HCT116 (cell line): ENCODE results near the gene KCTD10. TPM values are rescaled to one million over a fixed set of nuclear protein-coding genes. Genes with fewer than 3 reads are reported as not detected.

ENCODE experiments used
- ATAC-seq: fragments of 200-7000 bp; cut with Tn5 transposase; 2 replicates; pipeline ENCODE4 v1.9.1; 2020; ENCODE audit warnings: mild to moderate bottlenecking, moderate library complexity
- BruUV-seq: library from RNA; stranded (reverse); fragments of 400-500 nt; replicated peaks from 2 replicates; lab custom pipeline; 2021; lab: Mats Ljungman, UMichigan
- CTCF ChIA-PET: fragments of 300-600 bp; sonication (Branson Sonifier 250); formaldehyde crosslinking; loops from one replicate; lab custom pipeline; 2021; ENCODE audit warnings: antibody characterized with exemption; lab: Charles Lee
- POLR2A ChIA-PET: fragments of 300-600, 350-600 bp; sonication (Branson Sonifier 250); formaldehyde crosslinking; loops from one replicate; lab custom pipeline; 2021; ENCODE audit warnings: antibody characterized with exemption; lab: Charles Lee
- RAD21 ChIA-PET, 2 experiments: fragments of 300-600 bp; sonication (Branson Sonifier 250); formaldehyde crosslinking; loops; one replicate each; lab custom pipeline; 2023; ENCODE audit warnings: low total read pairs in 2 of 2; ENCODE audit not compliant: uncharacterized antibody in 2 of 2, unreplicated experiment in 2 of 2, low non-redundant PET in 1 of 2; lab: Charles Lee
- DNase-seq: peaks from one replicate; pipeline ENCODE4 v3.0.0-alpha.2; 2010; ENCODE audit warnings: low read depth, low spot score
- H2AFZ ChIP-seq: fragments of 200-600 bp; shearing (Covaris generic), sonication (generic); 2 replicates; pipeline ENCODE4 v1.6.1; 2017; ENCODE audit warnings: low read depth, mixed run types, mixed read lengths, antibody characterized with exemption, low read length; ENCODE audit not compliant: poor library complexity, severe bottlenecking
- H3K27ac ChIP-seq: 2 replicates; pipeline ENCODE4 v1.5.1; 2012; ENCODE audit warnings: low read depth, low read length
- H3K27me3 ChIP-seq: fragments of 200-600 bp; sonication (generic); 2 replicates; pipeline ENCODE4 v1.6.1; 2016; ENCODE audit warnings: mixed run types, low read length, mixed read lengths; ENCODE audit not compliant: insufficient read depth
- H3K36me3 ChIP-seq, 2 experiments: fragments of 200-500 bp in 1 of 2; fragments of 200-600 bp in 1 of 2; sonication (Bioruptor generic) in 1 of 2; sonication (generic) in 1 of 2; 2 replicates each; pipeline versions ENCODE4 v1.5.1 to v1.6.1; 2014 to 2016; ENCODE audit warnings: low read length in 2 of 2, inconsistent platforms in 1 of 2, mixed read lengths in 1 of 2, mixed run types in 1 of 2; ENCODE audit not compliant: insufficient read depth in 2 of 2, control insufficient read depth in 1 of 2
- H3K4me1 ChIP-seq, 2 experiments: fragments of 200-600 bp in 1 of 2; sonication (generic) in 1 of 2; 2 replicates each; pipeline versions ENCODE4 v1.5.1 to v1.6.1; 2012 to 2017; ENCODE audit warnings: low read length in 2 of 2, inconsistent platforms in 1 of 2, mild to moderate bottlenecking in 1 of 2, mixed read lengths in 1 of 2, mixed run types in 1 of 2, moderate library complexity in 1 of 2; ENCODE audit not compliant: insufficient read depth in 2 of 2, control insufficient read depth in 1 of 2
- H3K4me2 ChIP-seq: fragments of 200-600 bp; sonication (generic); 2 replicates; pipeline ENCODE4 v1.6.1; 2017; ENCODE audit warnings: mixed run types, low read length, mixed read lengths
- H3K4me3 ChIP-seq, 2 experiments: fragments of 200-600 bp in 1 of 2; sonication (generic) in 1 of 2; replicated peaks in 1 of 2; 2 replicates each; pipeline ENCODE4 v1.5.1; 2011 to 2016; ENCODE audit warnings: low read length in 2 of 2, control low read depth in 1 of 2, low read depth in 1 of 2, mild to moderate bottlenecking in 1 of 2, mixed read lengths in 1 of 2, mixed run types in 1 of 2
- H3K79me2 ChIP-seq: fragments of 200-600 bp; sonication (generic); 2 replicates; pipeline ENCODE4 v1.6.1; 2017; ENCODE audit warnings: mild to moderate bottlenecking, mixed run types, low read length, moderate library complexity, mixed read lengths; ENCODE audit not compliant: insufficient read depth
- H3K9ac ChIP-seq: fragments of 200-600 bp; sonication (generic); 2 replicates; pipeline ENCODE4 v1.6.1; 2016; ENCODE audit warnings: low read length, mixed read lengths
- H3K9me2 ChIP-seq: fragments of 200-600 bp; sonication (generic), shearing (Covaris generic); 2 replicates; pipeline ENCODE4 v1.6.1; 2017; ENCODE audit warnings: mixed run types, mild to moderate bottlenecking, moderate library complexity; ENCODE audit not compliant: insufficient read depth
- H3K9me3 ChIP-seq, 2 experiments: fragments of 200-500 bp in 1 of 2; fragments of 200-600 bp in 1 of 2; sonication (Bioruptor generic) in 1 of 2; sonication (generic) in 1 of 2; 2 replicates each; pipeline ENCODE4 v1.6.1; 2014 to 2017; ENCODE audit warnings: low read length in 2 of 2, mixed read lengths in 2 of 2, inconsistent platforms in 1 of 2, low read depth in 1 of 2, mild to moderate bottlenecking in 1 of 2, mixed run types in 1 of 2, moderate library complexity in 1 of 2; ENCODE audit not compliant: control insufficient read depth in 1 of 2, insufficient read depth in 1 of 2
- H4K20me1 ChIP-seq: fragments of 200-600 bp; sonication (generic), shearing (Covaris generic); 2 replicates; pipeline ENCODE4 v1.6.1; 2017; ENCODE audit warnings: mixed run types, mild to moderate bottlenecking, moderate library complexity; ENCODE audit not compliant: insufficient read depth
- CBX3 ChIP-seq: IDR thresholded peaks from 2 replicates; pipeline ENCODE4 v1.6.1; 2012; ENCODE audit warnings: low read depth
- EGR1 ChIP-seq: IDR thresholded peaks from 2 replicates; pipeline ENCODE4 v1.6.1; 2012; ENCODE audit warnings: low read depth
- EZH2phosphoT487 ChIP-seq: fragments of 200-600 bp; IDR thresholded peaks from 2 replicates; pipeline ENCODE4 v1.6.1; 2018; ENCODE audit warnings: antibody characterized with exemption, borderline replicate concordance
- POLR2A ChIP-seq: IDR thresholded peaks from 2 replicates; pipeline ENCODE4 v1.7.0; 2011; ENCODE audit warnings: borderline replicate concordance; ENCODE audit not compliant: insufficient read depth, insufficient read length; ENCODE audit errors: extremely low read depth
- POLR2AphosphoS5 ChIP-seq: IDR thresholded peaks from 2 replicates; pipeline ENCODE4 v1.6.1; 2011; ENCODE audit warnings: mild to moderate bottlenecking, low read depth, low read length, moderate library complexity
- SRF ChIP-seq: IDR thresholded peaks from 2 replicates; pipeline ENCODE4 v1.6.1; 2012; ENCODE audit warnings: low read depth
- TCF7L2 ChIP-seq: IDR thresholded peaks from 2 replicates; pipeline ENCODE4 v1.7.0; 2011; ENCODE audit warnings: borderline replicate concordance, inconsistent platforms; ENCODE audit not compliant: insufficient read depth, insufficient read length; ENCODE audit errors: extremely low read depth
- YY1 ChIP-seq: IDR thresholded peaks from 2 replicates; pipeline ENCODE4 v1.6.1; 2011; ENCODE audit warnings: low read length, low read depth, moderate library complexity, mild to moderate bottlenecking; ENCODE audit not compliant: insufficient replicate concordance; ENCODE audit errors: extremely low read depth
- ZFX ChIP-seq: fragments of 450-650 bp; IDR thresholded peaks from 2 replicates; pipeline ENCODE4 v1.6.1; 2017
- ZNF274 ChIP-seq: fragments of 200-500 bp; sonication (Bioruptor generic); IDR thresholded peaks from 2 replicates; pipeline ENCODE4 v1.6.1; 2014; ENCODE audit warnings: mild to moderate bottlenecking, low read depth, low read length, inconsistent platforms
- intact Hi-C: fragments of 100-400 bp; cut with micrococcal nuclease; formaldehyde crosslinking; loops from 2 replicates; pipeline ENCODE4 v1.10.0; 2022
- total RNA-seq: library from RNA; stranded (reverse); gene quantifications from one replicate; pipeline ENCODE4 v1.2.1, GENCODE V29; 2021; ENCODE audit not compliant: unreplicated experiment
- TF ChIP-seq, protein P1 (sequence below), 3 experiments: fragments of 200-600 bp in 1 of 3; sonication (generic) in 1 of 3; IDR thresholded peaks in 2 of 3; conservative IDR thresholded peaks in 1 of 3; 2 replicates each; pipeline ENCODE4 v1.5.1; 2012 to 2017; ENCODE audit warnings: low read depth in 2 of 3, low read length in 2 of 3, antibody characterized with exemption in 1 of 3, borderline replicate concordance in 1 of 3, control low read depth in 1 of 3, mild to moderate bottlenecking in 1 of 3, mixed read lengths in 1 of 3, mixed run types in 1 of 3, moderate library complexity in 1 of 3; ENCODE audit not compliant: insufficient read depth in 1 of 3
- TF ChIP-seq, protein P2 (sequence below): IDR thresholded peaks from 2 replicates; pipeline ENCODE4 v1.6.1; 2012
- TF ChIP-seq, protein P3 (sequence below): IDR thresholded peaks from 2 replicates; pipeline ENCODE4 v1.6.1; 2012; ENCODE audit warnings: low read depth
- TF ChIP-seq, protein P4 (sequence below): IDR thresholded peaks from 2 replicates; pipeline ENCODE4 v1.6.1; 2012
- TF ChIP-seq, protein P5 (sequence below): IDR thresholded peaks from 2 replicates; pipeline ENCODE4 v1.6.1; 2011; ENCODE audit warnings: mild to moderate bottlenecking, low read length, moderate library complexity; ENCODE audit not compliant: insufficient replicate concordance; ENCODE audit errors: extremely low read depth

KCTD10 gene
- total RNA-seq, 1 experiment from 2014 or later: 34.7 TPM

DNA sequence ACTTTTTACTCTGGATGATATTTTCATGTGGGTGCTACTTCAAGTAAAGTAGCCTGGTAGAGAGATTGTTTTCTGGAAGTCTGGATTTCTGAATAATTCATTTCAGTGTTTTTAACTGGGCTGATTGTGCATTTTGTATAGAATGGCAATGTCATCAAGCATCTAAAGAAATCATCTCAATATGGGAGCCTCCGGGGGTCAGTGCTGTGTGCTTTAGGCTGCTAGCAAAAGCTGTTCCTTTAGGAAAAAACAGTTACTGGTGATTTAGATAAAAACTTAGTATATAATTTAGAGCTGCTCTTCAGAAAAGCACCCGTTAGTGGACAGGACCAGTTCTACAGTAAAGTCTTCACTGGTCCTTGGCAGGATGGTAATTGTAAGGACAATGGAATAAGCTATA, 5.4 kb upstream of the KCTD10 start:
- Histone ChIP-seq H3K9ac (no peak overlapping the region), H4K20me1 (no peaks in the 10 kb centered on the region), H3K36me3 (peaks cover 13 to 14% of the 10 kb centered on the region in 2 experiments), H3K27ac (no peak overlapping the region), H3K79me2 (peaks cover 17% of the 10 kb centered on the region), H3K4me2 (no peak overlapping the region), H3K27me3 (no peaks in the 10 kb centered on the region), H3K4me1 (peaks cover 4 to 9% of the 10 kb centered on the region in 2 experiments), H2AFZ (no peak overlapping the region), H3K4me3 (no peak overlapping the region), H3K9me3 (no peaks in the 10 kb centered on the region), H3K9me2 (no peaks in the 10 kb centered on the region)
- DNase-seq (no peak), ATAC-seq (no peak)
- ChIA-PET RAD21 (no interaction called here), POLR2A (no interaction called here), CTCF (no interaction called here)
- no peak for TF ChIP-seq EZH2phosphoT487
- no peak for TF ChIP-seq EGR1
- no peak for TF ChIP-seq YY1
- TF ChIP-seq, protein P1, sequence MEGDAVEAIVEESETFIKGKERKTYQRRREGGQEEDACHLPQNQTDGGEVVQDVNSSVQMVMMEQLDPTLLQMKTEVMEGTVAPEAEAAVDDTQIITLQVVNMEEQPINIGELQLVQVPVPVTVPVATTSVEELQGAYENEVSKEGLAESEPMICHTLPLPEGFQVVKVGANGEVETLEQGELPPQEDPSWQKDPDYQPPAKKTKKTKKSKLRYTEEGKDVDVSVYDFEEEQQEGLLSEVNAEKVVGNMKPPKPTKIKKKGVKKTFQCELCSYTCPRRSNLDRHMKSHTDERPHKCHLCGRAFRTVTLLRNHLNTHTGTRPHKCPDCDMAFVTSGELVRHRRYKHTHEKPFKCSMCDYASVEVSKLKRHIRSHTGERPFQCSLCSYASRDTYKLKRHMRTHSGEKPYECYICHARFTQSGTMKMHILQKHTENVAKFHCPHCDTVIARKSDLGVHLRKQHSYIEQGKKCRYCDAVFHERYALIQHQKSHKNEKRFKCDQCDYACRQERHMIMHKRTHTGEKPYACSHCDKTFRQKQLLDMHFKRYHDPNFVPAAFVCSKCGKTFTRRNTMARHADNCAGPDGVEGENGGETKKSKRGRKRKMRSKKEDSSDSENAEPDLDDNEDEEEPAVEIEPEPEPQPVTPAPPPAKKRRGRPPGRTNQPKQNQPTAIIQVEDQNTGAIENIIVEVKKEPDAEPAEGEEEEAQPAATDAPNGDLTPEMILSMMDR (IDR thresholded peaks at IDR 0.05 in 2 of 3, conservative IDR thresholded peaks at IDR 0.05 in 1 of 3; ENCODE audit: borderline replicate concordance in 1 of 3, insufficient read depth in 1 of 3, low read depth in 2 of 3, low read length in 2 of 3): no peak
- TF ChIP-seq, protein P2, sequence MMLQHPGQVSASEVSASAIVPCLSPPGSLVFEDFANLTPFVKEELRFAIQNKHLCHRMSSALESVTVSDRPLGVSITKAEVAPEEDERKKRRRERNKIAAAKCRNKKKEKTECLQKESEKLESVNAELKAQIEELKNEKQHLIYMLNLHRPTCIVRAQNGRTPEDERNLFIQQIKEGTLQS: no peak
- TF ChIP-seq, protein P3, sequence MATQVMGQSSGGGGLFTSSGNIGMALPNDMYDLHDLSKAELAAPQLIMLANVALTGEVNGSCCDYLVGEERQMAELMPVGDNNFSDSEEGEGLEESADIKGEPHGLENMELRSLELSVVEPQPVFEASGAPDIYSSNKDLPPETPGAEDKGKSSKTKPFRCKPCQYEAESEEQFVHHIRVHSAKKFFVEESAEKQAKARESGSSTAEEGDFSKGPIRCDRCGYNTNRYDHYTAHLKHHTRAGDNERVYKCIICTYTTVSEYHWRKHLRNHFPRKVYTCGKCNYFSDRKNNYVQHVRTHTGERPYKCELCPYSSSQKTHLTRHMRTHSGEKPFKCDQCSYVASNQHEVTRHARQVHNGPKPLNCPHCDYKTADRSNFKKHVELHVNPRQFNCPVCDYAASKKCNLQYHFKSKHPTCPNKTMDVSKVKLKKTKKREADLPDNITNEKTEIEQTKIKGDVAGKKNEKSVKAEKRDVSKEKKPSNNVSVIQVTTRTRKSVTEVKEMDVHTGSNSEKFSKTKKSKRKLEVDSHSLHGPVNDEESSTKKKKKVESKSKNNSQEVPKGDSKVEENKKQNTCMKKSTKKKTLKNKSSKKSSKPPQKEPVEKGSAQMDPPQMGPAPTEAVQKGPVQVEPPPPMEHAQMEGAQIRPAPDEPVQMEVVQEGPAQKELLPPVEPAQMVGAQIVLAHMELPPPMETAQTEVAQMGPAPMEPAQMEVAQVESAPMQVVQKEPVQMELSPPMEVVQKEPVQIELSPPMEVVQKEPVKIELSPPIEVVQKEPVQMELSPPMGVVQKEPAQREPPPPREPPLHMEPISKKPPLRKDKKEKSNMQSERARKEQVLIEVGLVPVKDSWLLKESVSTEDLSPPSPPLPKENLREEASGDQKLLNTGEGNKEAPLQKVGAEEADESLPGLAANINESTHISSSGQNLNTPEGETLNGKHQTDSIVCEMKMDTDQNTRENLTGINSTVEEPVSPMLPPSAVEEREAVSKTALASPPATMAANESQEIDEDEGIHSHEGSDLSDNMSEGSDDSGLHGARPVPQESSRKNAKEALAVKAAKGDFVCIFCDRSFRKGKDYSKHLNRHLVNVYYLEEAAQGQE: no peak
- no peak for TF ChIP-seq POLR2A
- no peak for TF ChIP-seq POLR2AphosphoS5
- no peak for TF ChIP-seq ZNF274
- TF ChIP-seq, protein P4, sequence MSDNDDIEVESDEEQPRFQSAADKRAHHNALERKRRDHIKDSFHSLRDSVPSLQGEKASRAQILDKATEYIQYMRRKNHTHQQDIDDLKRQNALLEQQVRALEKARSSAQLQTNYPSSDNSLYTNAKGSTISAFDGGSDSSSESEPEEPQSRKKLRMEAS: no peak
- TF ChIP-seq CBX3: no peak
- no peak for TF ChIP-seq ZFX
- TF ChIP-seq TCF7L2: no peak
- TF ChIP-seq, protein P5, sequence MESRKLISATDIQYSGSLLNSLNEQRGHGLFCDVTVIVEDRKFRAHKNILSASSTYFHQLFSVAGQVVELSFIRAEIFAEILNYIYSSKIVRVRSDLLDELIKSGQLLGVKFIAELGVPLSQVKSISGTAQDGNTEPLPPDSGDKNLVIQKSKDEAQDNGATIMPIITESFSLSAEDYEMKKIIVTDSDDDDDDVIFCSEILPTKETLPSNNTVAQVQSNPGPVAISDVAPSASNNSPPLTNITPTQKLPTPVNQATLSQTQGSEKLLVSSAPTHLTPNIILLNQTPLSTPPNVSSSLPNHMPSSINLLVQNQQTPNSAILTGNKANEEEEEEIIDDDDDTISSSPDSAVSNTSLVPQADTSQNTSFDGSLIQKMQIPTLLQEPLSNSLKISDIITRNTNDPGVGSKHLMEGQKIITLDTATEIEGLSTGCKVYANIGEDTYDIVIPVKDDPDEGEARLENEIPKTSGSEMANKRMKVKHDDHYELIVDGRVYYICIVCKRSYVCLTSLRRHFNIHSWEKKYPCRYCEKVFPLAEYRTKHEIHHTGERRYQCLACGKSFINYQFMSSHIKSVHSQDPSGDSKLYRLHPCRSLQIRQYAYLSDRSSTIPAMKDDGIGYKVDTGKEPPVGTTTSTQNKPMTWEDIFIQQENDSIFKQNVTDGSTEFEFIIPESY: no peak
- no peak for TF ChIP-seq SRF
- intact Hi-C loops: no loop called here
- BruUV-seq: no TSS peak
